GM21529 (cell line): Measurements from ENCODE around the gene RNF8.
"Not testable (repeated sequence)": the region's sequence is repeated elsewhere in the genome, so short reads cannot be mapped to it uniquely, and the experiment has no call there.

Experiments used
- ATAC-seq: cut with Tn5 transposase; IDR thresholded peaks from one replicate; pipeline ENCODE4 v1.9.1; 2021; ENCODE audit not compliant: unreplicated experiment

Gene RNF8

GRCh38 chr6:37353761-37354525 is at the start of gene RNF8:
TSS of gene RNF8 (plus strand) at chr6:37353983. CDS start at chr6:37354165, 182 bp downstream.
- peak; percentile 94 for ATAC-seq

- no peak for ATAC-seq
These were observed 49.0 kb upstream of the RNF8 start for GRCh38 chr6:37304766-37305165.

- ATAC-seq, result no peak
These were observed 47.9 kb upstream of the RNF8 start for GRCh38 chr6:37305841-37306425.

- no peak for ATAC-seq
These were observed 47.1 kb upstream of the RNF8 start for GRCh38 chr6:37306624-37307222.

- not testable (repeated sequence) for ATAC-seq
These were observed 46.3 kb upstream of the RNF8 start for GRCh38 chr6:37307484-37307883.

GRCh38 chr6:37308069-37308815 is 45.5 kb upstream of the RNF8 start:
- no peak for ATAC-seq

- ATAC-seq, result no peak
These were observed 44.7 kb upstream of the RNF8 start for GRCh38 chr6:37309046-37309445.

GRCh38 chr6:37309692-37310091 is 44.1 kb upstream of the RNF8 start:
- ATAC-seq, result no peak

- ATAC-seq, result no peak
These were observed 42.8 kb upstream of the RNF8 start for GRCh38 chr6:37310966-37311365.

- ATAC-seq, result no peak
These were observed 41.9 kb upstream of the RNF8 start for GRCh38 chr6:37311741-37312473.

GRCh38 chr6:37313723-37314486 is 39.9 kb upstream of the RNF8 start:
- ATAC-seq, result no peak

- ATAC-seq, result no peak
These were observed 39.2 kb upstream of the RNF8 start for GRCh38 chr6:37314487-37315156.

GRCh38 chr6:37315157-37315515 is 38.6 kb upstream of the RNF8 start:
- no peak for ATAC-seq

GRCh38 chr6:37316071-37316470 is 37.7 kb upstream of the RNF8 start:
- ATAC-seq, result no peak

GRCh38 chr6:37317312-37318038 is 36.3 kb upstream of the RNF8 start:
- ATAC-seq, result peak; percentile 67

GRCh38 chr6:37319156-37319555 is 34.6 kb upstream of the RNF8 start:
- no peak for ATAC-seq

GRCh38 chr6:37319856-37320480 is 33.8 kb upstream of the RNF8 start:
- ATAC-seq, result no peak

- ATAC-seq, result no peak
These were observed 33.1 kb upstream of the RNF8 start for GRCh38 chr6:37320646-37321045.

- no peak for ATAC-seq
These were observed 32.7 kb upstream of the RNF8 start for GRCh38 chr6:37321101-37321500.
